ENCODE measurements around the gene HRNR.
"Not testable (repeated sequence)": the region's sequence is repeated elsewhere in the genome, so short reads cannot be mapped to it uniquely, and the experiment has no call there.

Gene HRNR

DNA sequence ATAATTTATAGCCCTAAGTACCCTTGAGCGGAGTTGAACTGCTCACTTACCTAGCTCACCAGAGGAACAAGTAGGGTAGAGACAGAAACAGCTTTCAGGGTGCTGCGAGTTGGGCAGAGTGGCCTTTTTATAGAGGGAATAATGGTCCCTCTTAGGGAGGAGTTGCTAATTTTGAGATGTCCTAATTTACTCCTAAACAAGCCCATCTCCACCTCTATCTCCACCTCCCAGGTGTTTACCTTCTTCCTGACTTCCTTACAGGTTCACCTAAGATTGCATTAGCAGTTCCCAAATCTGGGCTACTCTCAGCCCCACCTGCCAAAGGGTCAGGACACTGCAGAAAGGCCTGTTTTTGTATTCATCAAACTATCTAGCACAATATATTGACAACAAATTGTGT lies at the start of gene HRNR:
TSS of gene HRNR (minus strand) at position 101 of the 400 bp plus-strand sequence. CDS start 940 bp downstream, outside the sequence.
- DNase-seq: no peak

DNA sequence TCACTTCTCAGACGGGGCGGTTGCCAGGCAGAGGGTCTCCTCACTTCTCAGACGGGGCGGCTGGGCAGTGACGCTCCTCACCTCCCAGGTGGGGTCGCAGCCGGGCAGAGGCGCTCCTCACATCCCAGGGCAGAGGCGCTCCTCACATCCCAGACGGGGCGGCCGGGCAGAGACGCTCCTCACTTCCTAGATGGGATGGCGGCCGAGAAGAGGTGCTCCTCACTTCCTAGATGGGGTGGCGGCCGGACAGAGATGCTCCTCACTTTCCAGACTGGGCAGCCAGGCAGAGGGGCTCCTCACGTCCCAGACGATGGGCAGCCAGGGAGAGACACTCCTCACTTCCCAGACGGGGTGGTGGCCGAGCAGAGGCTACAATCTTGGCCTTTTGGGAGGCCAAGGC lies 32.4 kb upstream of the HRNR start:
- DNase-seq: not testable (repeated sequence)

DNA sequence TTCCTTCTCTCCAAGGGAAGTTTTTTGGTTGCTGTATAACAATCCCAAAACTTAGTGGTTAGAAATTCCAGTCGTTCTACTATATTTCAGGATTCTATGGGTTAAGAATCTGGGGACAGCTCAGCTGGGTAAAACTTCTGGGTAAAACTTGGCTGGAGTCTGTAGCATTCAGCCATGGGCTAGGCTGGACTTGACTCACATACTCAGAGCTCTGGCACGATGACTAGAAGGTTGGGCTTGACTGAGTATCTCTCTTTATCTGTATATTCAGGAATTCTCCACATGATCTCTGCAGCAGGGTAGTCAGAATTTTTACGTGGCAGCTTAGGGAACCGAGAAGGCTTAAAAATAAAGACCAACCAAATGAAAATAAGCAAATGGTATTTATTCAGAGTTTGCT lies 28.2 kb upstream of the HRNR start:
- no peak for DNase-seq

DNA sequence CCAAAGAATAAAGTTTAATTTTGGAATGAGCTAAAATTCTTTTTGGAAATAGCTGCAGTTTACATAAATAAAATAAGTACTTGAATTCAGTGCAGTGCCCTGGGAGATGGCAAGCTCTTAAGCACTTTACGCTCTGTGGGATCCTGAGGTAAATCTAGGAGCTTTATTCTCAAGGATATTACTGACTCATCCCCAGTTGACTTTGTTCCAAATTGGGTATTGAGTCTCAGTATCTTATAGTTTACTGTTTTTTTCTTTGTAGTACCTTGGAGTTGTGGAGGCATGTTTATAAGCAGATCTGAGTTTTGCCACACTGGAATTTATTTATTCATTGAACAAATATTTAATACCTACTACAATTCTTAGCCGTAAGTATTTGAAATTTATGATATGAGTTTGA lies 27.4 kb upstream of the HRNR start:
- DNase-seq: no peak

DNA sequence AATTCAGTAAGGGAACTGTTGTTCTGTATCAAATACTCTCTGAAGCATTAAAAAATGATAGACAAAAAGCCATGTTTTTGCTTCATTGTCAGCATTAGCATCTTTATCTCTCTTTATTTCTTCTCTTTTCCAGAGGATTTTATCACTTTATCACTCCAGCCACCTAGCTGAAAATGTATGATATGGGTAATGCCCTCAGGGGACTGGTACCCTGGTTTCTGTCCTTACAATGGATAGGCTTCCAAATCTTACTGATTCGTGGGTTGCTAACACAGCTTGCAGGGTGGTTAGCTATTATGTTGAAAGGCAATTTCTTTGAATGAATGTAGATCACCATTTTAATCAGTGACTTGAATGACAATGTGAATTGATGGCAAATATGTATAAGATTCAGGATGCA lies 23.3 kb upstream of the HRNR start:
- no peak for DNase-seq

DNA sequence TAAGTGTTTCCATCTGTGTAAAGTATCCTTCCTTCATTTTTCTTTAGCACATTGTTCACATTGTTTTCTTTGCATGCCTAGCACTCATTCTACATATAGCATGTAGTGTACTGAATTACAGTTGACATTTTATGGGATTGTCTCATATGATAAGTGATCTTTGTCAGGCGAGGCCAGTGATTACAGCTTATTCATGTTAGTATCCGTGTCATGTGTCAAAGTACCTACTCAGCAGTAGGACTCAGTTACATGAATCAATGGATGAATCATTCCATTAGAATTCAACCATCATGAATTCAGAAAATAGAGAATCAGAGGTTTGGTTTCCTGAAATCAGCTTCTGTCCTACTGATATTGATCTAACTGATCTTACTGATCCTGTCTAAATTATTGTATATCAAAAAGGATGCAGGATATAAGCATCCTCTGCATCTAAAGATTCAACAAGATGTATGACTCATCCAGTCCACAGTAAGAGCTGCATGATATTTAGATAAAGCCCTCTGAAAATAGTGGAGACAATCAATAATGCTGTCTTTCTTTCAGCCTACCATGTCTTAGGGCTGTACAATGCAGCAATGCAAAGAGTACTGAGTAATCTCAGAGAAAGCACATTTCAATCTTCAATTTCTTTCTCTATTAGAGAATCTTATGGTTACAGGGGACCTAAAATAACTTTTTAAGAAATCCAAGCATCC lies 20.7 kb upstream of the HRNR start:
- DNase-seq: no peak

DNA sequence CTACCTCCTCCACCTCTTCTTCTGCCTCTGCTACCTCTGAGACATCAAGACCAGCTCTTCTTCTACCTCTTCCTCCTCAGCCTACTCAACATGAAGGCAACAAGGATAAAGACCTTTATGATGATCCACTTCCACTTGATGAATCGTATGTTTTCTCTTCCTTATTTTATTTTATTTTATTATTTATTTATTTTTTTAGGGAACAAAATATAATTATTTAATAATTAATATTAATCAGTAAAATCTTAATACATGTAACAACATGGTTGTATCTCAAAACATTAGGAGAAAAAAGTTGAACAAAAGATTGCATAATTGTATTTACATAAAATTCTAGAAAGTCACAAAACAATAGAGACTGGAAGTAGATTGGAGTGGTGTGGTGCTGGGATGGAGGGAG lies 13.1 kb upstream of the HRNR start:
- DNase-seq: no peak

DNA sequence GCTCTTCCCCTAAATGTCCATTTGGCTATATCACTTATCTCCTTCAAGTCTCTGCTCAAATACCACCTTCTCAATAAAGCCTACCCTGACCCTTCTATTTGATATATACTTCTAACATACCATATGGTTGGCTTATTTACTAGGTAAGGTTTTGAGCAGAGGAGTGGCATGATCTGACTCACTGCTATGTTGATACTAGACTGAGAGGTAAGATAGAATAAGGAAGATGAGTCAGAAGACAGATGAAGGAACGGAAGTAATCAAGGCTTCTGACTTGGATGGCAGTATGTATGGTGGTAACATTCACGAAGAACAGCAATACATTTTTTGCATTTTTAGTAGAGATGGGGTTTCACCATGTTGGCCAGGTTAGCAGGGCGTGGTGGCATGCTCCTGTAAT lies 4.8 kb upstream of the HRNR start:
- DNase-seq: no peak

DNA sequence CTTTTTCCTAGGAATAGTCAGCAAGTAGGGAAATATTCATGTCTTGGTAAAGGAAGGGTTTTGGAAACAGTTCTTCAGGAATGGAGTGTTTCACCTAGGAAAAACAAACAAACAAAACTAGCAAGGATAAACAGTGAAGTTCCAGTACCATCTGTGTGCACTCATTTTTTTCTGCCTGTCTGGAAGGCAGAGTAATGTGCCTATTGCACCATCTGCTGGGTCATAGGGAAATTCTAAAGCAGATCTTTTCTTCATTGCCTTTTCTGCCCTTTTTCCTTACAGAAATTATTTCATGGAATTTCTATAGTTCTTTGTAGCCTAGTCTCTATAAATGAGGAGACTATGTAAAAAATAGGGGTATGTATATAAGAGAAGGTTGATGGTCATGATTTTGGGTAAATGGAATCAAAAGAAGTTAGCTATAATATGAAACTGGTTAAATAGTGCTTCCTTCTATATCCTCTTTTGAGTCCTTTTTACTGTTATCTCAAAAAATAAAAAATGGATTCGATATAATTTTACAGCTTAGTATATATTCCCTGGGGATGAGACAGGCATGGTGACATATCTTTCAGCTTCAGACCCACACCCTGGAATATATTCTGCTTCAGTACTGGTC lies 3.4 kb upstream of the HRNR start:
- no peak for DNase-seq

DNA sequence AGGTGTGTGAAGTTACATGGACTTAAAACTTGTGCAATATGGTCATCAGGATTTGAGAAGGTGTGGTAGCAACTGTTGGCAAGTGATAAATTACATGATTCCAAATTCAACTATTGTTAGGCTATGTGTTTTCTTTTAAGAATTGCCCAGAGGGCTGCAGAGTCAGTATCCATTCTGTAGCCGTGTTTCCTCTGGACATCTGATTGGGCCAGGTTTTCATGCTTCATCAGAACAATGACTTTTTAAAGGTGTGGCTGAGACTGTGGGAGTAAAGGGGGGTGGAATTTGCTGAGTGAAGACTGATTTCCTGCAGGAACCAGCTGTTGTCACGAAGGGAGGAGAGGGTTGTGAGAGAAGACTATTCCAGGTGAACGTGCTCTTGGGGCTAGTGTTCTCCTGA lies 1.7 kb upstream of the HRNR start:
- DNase-seq: no peak

DNA sequence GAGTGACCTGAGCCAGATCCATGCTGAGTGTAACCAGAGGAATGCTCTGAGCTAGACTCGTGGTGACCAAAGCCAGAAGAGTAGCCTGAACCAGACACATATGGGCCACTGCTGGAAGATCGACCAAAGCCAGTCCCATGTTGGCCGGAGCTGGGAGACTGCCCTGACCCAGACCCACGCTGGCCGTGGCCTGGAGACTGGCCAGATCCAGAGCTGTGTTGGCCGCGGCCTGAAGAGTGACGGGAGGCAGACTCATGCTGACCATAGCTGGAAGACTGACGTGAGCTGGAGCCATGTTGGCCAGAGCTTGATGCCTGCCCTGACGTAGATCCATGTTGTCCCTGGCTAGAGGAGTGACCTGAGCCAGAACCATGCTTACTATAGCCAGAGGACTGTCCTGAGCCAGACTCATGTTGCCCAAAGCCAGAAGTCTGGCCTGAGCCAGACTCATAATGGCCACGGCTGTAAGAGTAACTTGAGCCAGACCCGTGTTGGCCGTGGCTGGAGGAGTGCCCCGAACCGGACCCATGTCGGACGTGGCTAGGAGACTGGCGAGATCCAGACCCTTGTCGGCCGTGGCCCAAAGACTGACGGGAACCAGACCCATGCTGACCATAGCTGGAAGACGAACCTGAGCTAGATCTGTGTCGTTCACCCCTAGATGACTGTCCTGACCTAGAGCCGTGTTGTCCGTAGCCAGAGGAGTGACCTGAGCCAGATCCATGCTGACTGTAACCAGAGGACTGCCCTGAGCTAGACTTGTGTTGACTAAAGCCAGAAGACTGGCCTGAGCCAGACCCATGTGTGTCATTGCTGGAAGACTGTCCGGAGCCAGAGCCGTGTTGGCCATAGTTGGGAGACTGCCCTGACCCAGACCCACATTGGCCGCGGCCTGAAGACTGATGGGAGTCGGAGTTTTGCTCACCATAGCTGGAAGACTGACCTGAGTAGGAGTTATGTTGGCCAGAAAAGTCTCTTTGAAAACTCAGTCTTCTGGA lies 3.5 kb downstream of the HRNR start:
- DNase-seq: no peak

DNA sequence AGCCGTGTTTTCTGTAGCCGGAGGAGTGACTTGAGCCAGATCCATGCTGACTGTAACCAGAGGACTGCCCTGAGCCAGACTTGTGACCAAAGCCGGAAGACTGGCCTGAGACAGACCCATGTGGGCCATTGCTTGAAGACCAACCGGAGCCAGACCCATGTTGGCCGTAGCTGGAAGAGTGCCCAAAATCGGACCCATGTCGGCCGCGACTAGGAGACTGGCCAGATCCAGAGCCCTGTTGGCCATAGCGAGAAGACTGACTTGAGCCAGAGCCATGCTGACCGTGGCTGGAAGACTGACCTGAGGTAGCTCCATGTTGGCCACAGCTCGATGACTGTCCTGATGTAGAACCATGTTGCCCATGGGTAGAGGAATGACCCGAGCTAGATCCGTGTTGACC lies 4.6 kb downstream of the HRNR start:
- DNase-seq: not testable (repeated sequence)

DNA sequence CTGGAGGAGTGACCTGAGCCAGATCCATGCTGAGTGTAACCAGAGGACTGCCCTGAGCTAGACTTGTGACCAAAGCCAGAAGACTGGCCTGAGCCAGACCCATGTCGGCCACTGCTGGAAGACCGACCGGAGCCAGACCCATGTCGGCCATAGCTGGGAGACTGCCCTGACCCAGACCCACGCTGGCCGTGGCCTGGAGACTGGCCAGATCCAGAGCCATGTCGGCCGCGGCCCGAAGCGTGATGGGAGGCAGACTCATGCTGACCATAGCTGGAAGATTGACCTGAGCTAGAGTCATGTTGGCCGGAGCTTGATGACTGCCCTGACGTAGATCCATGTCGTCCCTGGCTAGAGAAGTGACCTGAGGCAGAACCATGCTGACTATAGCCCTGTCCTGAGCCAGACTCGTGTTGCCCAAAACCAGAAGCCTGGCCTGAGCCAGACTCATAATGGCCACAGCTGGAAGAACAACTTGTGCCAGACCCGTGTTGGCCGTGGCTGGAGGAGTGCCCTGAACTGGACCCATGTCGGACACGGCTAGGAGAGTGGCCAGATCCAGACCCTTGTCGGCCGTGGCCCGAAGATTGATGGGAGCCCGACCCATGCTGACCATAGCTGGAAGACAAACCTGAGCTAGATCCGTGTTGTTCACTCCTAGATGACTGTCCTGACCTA lies 5.1 kb downstream of the HRNR start:
- no peak for DNase-seq

DNA sequence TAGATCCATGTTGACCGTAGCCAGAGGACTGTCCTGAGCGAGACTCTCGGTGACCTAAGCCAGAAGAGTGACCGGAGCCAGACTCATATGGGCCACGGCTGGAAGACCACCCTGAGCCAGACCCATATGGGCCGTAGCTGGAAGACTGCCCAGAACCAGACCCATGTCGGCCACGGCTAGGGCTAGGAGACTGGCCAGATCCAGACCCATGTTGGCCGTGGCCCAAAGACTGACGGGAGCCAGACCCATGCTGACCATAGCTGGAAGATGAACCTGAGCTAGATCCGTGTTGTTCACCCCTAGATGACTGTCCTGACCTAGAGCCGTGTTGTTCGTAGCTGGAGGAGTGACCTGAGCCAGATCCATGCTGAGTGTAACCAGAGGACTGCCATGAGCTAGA lies 8.4 kb downstream of the HRNR start:
- DNase-seq: not testable (repeated sequence)

DNA sequence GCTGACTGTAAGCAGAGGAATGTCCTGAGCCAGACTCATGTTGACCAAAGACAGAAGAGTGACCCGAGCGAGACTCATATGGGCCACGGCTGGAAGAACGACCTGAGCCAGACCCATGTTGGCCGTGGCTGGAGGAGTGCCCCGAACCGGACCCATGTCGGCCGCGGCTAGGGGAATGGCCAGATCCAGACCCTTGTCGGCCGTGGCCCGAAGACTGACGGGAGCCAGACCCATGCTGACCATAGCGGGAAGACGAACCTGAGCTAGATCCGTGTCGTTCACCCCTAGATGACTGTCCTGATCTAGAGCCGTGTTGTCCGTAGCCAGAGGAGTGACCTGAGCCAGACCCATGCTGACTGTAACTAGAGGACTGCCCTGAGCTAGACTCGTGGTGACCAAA lies 9.1 kb downstream of the HRNR start:
- not testable (repeated sequence) for DNase-seq

DNA sequence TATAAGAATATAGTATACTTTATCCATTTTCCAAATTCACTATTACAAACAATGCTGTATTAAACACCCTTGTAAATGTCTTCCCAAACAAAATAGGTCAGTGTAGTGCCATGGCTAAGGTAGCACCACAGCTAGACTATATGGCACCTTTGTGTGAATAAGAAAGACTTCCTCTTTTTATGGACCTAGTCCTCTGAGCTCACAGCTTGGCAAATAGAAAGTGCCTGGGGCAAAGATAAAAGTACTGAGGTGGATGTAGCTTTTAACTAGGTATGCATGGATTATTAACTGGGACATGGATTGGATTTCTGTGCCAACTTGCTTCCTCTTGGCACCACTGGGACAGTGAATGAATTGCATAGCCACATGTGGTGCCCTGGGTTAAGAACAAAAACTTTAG lies 25.0 kb downstream of the HRNR start:
- DNase-seq: no peak

DNA sequence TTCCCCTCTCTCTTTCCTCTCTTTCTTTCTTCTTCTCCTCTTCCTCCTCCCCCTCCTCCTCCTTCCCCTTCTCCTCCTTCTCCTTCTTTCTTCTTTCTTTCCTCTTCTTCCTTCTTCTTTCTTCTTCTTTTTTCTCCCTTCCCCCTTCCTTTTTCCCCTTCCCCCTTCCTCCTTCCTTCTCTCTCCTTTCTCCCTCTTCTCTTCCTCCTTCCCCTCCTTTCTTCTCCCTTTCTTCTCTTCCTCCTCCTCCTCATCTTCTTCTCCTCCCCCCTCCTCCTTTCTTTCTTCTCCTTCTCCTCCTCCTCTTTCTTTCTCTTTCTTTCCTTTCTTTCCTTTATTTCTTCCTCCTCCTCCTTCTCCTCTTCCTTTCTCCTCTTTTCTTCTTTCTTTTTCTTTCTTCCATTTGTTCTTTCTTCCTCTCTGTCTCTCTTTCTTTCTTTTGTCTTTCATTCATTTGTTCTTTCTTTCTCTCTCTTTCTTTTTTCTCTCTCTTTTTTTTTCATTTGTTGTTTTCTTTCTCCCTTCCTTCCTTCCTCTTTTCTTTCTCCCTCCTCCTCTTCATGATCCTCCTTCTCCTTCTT lies 26.5 kb downstream of the HRNR start:
- DNase-seq: no peak

DNA sequence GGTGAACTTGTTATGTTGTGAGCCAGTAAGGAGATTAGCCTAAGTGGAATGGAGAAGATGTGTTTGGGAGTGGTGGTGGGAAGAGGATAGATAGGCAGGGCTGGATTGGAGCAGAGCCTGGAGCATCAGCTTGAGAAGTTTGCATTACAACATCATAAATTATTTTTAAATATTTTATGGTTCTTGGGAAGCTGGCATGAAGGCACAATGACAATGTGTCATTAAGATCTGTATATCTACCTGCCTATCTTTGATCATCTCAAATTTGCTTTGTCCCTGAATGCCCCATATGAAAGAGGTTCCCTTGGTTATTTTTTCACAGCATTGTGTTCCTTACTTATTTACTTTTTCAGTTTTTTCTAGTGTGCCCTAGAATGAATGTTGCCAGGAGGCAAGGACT lies 32.3 kb downstream of the HRNR start:
- DNase-seq: no peak

DNA sequence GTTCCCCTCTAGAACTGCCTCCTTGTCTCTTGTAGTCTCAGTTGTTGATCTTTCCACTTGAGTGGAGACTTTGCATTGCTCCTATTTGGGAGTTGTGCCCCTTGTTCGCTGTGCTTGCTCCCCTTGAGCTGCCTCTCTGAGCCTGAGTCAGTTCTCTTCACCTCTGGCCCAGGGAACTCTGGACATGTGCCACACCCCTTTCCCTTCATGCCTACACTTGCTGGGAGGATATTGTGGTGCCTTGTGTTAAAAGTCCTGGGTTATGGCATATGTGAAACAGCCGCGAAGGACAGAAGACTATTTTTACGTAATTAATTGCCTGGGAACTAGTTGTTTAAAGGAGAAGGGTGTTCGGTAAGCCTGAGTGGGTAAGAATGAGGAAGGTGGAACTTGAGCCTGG lies 32.7 kb downstream of the HRNR start:
- no peak for DNase-seq

DNA sequence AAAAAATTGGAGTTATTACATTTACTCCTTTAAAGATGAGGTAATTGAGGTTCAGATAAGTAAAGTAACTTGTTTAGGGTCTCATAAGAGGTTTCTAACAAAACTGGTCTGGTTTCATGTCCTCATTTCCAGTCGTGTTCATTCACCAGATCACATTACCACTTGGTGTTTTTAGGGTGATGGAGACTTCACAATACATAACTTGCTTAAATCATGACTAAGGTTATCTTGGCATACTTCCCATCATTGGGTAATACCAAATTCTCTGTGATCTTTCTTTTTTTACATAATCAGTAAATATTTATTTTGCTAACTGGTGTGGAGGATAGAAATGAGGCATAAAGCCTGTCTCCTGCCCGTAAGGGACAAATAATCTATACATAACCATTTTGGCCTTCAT lies 33.4 kb downstream of the HRNR start:
- no peak for DNase-seq

DNA sequence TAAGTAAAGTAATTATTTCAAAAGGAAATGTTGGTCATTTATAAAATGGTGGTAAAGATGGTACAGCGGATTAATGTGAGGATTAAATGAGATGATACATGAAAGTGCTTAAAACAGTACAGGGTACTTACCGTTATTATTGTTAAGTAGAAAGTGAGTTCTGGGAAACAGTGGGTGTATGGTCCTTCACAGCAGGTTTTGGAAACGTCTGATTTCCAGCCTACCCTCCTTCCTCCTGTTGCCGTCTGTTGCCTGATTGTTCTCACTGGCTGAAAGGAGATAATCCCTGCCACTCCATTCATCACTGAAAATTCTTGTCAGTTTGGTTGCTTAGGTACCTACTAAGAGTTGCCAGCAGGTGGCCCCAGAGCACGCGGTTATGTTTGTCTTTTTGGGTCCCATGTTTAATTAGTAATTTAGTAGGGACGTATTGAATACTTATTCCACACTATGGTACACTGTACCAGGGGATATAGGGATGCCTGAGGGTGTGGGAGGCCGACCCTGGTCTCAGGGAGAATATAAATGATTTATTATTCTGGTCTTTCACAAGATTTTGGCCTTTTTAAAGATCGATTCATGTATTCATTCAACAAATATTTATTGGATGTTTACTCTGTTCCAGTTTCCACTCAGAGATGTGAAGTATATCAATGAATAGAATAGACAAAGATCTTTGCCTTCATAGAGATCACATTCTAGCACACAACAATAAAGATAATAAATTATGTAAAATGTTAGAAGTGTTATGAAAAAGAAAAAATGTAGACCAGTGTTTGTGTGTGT lies 34.1 kb downstream of the HRNR start:
- DNase-seq: peak; percentile 71

Data from stimulated activated CD4-positive, alpha-beta T cell treated with anti-CD3 and anti-CD28 coated beads, Interleukin-1b, Interleukin-23, amount 100 ng/mL, for 48 hours (primary cell).